Endodermal cell (in vitro differentiated cells): ENCODE measurements around the gene MAP2K5. TPM values are rescaled to one million over a fixed set of nuclear protein-coding genes. Genes with fewer than 3 reads are reported as not detected.

Experiments
- DNase-seq: peaks from one replicate; pipeline ENCODE4 v3.0.0-alpha.2; 2017
- H3K27ac ChIP-seq: 2 replicates; pipeline ENCODE4 v1.5.1; 2013; ENCODE audit warnings: mild to moderate bottlenecking, low read depth, low read length, moderate library complexity
- H3K27me3 ChIP-seq: 2 replicates; pipeline ENCODE4 v1.6.1; 2013; ENCODE audit warnings: mild to moderate bottlenecking, low read length, moderate library complexity; ENCODE audit not compliant: insufficient read depth, control insufficient read depth, poor library complexity, severe bottlenecking
- H3K36me3 ChIP-seq: 2 replicates; pipeline ENCODE4 v1.7.0; 2013; ENCODE audit warnings: mild to moderate bottlenecking, low read length, moderate library complexity; ENCODE audit not compliant: control insufficient read depth, insufficient read depth
- H3K4me1 ChIP-seq: one replicate; pipeline ENCODE4 v1.7.0; 2013; ENCODE audit warnings: low read length; ENCODE audit not compliant: control insufficient read depth, insufficient read depth
- H3K4me3 ChIP-seq: 2 replicates; pipeline ENCODE4 v1.5.1; 2013; ENCODE audit warnings: mild to moderate bottlenecking, low read length, moderate library complexity
- H3K9ac ChIP-seq: 2 replicates; pipeline ENCODE4 v1.6.1; 2013; ENCODE audit warnings: mild to moderate bottlenecking, low read length, moderate library complexity; ENCODE audit not compliant: poor library complexity, severe bottlenecking; ENCODE audit errors: extremely low read depth
- H3K9me3 ChIP-seq: 2 replicates; pipeline ENCODE4 v1.6.1; 2013; ENCODE audit warnings: mild to moderate bottlenecking, low read length, moderate library complexity; ENCODE audit not compliant: control insufficient read depth
- H3K27ac Mint-ChIP-seq: 2 replicates; pipeline ENCODE4 v1.8.0; 2020; ENCODE audit warnings: mixed read lengths
- H3K27me3 Mint-ChIP-seq: 2 replicates; pipeline ENCODE4 v1.8.0; 2021; ENCODE audit warnings: mild to moderate bottlenecking, mixed read lengths; ENCODE audit not compliant: insufficient read depth
- H3K36me3 Mint-ChIP-seq: 2 replicates; pipeline ENCODE4 v1.8.0; 2020; ENCODE audit warnings: low read depth, mixed read lengths
- H3K4me1 Mint-ChIP-seq: 2 replicates; pipeline ENCODE4 v1.8.0; 2020; ENCODE audit warnings: mixed read lengths
- H3K4me3 Mint-ChIP-seq: 2 replicates; pipeline ENCODE4 v1.8.0; 2020; ENCODE audit warnings: mild to moderate bottlenecking, moderate library complexity, mixed read lengths
- H3K9me3 Mint-ChIP-seq: 2 replicates; pipeline ENCODE4 v1.8.0; 2020; ENCODE audit warnings: mild to moderate bottlenecking, mixed read lengths
- CTCF ChIP-seq: fragments of 200-600 bp; sonication (generic); conservative IDR thresholded peaks from 2 replicates; pipeline ENCODE4 v1.5.0; 2021; ENCODE audit warnings: antibody characterized with exemption, mild to moderate bottlenecking
- WGBS, 2 experiments: methylation state at CpG; one replicate each; pipeline versions ENCODE4 v1.1.5 to v1.1.7; 2013; ENCODE audit warnings: missing lambda C conversion rate in 2 of 2, mixed read lengths in 1 of 2; ENCODE audit not compliant: insufficient coverage in 1 of 2, insufficient read length in 1 of 2; 5-methylcytosine and 5-hydroxymethylcytosine counted together
- total RNA-seq, 2 donors: library from RNA; stranded (reverse); fragmentation: NEBNext Ultra II Directional in 1 of 2; extraction: Animal tissue kit (Norgen Biotek cat#: 25700) in 1 of 2; gene quantifications; 2 replicates in 1 of 2; 3 replicates in 1 of 2; pipeline ENCODE4 v1.2.1, GENCODE V29; 2021

Gene MAP2K5
- total RNA-seq, 2 donors from 2014 or later, result 17.1 to 26.7 TPM

GRCh38 chr15:67652586-67652985 lies 110.1 kb downstream of the MAP2K5 start:
- peaks cover 27% of the 10 kb centered on the region for H3K9me3 Mint-ChIP-seq
- Histone ChIP-seq H3K27ac (no peak overlapping the region), H3K36me3 (no peaks in the 10 kb centered on the region), H3K4me3 (no peak overlapping the region), H3K4me1 (no peaks in the 10 kb centered on the region), H3K9ac (no peak overlapping the region), H3K9me3 (peaks cover 11% of the 10 kb centered on the region), H3K27me3 (no peaks in the 10 kb centered on the region)
- H3K4me3 Mint-ChIP-seq, result no peak overlapping the region
- WGBS, 2 experiments, result 100% methylated on average over 1 to 2 of the region's 2 CpGs
- no peak for DNase-seq
- no peaks in the 10 kb centered on the region for H3K27me3 Mint-ChIP-seq
- H3K4me1 Mint-ChIP-seq, result no peaks in the 10 kb centered on the region
- no peak overlapping the region for H3K27ac Mint-ChIP-seq
- H3K36me3 Mint-ChIP-seq, result peaks cover 35% of the 10 kb centered on the region
- no peak for TF ChIP-seq CTCF

DNA sequence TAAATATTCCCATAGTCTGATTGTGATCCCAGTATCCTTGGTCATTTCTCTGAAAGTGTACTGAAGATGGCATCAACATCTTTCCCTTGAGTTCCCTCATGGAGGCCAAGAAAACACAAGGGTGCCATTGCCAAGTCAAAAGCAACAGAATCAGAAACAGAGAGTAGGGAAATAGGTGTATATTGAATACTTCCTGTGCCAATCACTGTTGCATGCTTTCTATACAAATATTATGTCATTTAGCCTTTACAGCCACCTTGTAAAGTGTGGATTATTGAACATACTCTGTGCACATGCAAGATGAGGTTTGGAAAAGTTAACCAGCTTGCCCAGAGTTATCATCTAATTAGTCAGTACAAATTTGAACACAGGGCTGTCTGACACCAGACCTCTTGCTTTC lies 117.9 kb downstream of the MAP2K5 start:
- H3K27me3 Mint-ChIP-seq, result no peaks in the 10 kb centered on the region
- H3K4me1 Mint-ChIP-seq, result no peaks in the 10 kb centered on the region
- no peak for DNase-seq
- H3K36me3 ChIP-seq, result no peaks in the 10 kb centered on the region
- H3K27ac ChIP-seq, result no peak overlapping the region
- no peak overlapping the region for H3K27ac Mint-ChIP-seq
- H3K36me3 Mint-ChIP-seq, result peaks cover 22% of the 10 kb centered on the region
- no peak overlapping the region for H3K4me3 ChIP-seq
- H3K9ac ChIP-seq, result no peak overlapping the region
- TF ChIP-seq CTCF, result no peak
- no peaks in the 10 kb centered on the region for H3K9me3 ChIP-seq
- H3K4me1 ChIP-seq, result no peaks in the 10 kb centered on the region
- no peak overlapping the region for H3K4me3 Mint-ChIP-seq
- no peaks in the 10 kb centered on the region for H3K27me3 ChIP-seq
- H3K9me3 Mint-ChIP-seq, result peaks cover 4% of the 10 kb centered on the region

DNA sequence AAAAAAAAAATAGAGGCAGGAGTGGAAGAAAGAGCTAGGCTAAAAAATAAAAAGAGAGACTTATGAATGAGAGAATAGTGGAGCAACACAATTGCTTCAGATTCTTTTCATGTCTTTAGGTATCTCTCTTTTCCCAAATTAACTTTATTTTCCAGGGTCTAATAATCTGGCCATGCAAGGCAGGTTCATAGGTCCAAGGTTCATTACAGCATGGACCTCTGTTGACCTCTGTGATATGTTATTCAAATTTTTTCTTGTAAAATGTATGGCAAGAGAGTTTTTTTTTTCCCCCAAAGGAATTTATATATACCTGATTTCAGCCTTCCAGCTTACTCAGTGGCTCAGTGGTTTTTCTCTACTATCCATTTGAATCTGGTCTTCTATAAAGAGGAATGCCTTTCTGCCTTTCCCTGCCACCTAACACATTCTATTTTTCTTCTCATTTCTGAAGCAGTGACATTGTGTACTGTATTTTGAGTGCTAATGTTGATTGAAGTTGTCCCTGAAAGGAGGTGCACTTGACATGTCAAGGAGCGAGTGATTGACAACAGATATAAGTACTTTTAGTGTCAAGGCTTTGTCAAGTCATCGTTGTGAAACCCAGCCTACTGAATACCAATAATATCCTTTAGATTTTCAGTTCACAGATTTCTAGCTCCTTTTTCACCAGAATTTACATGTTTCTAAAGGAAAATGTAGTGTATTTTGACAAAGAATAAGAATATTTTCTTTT lies 118.5 kb downstream of the MAP2K5 start:
- Histone ChIP-seq H3K27ac (no peak overlapping the region), H3K4me1 (no peaks in the 10 kb centered on the region), H3K9ac (no peak overlapping the region), H3K9me3 (no peaks in the 10 kb centered on the region), H3K36me3 (no peaks in the 10 kb centered on the region), H3K27me3 (no peaks in the 10 kb centered on the region), H3K4me3 (no peak overlapping the region)
- Mint-ChIP-seq H3K27ac (no peak overlapping the region), H3K4me3 (no peak overlapping the region), H3K9me3 (no peaks in the 10 kb centered on the region), H3K4me1 (no peaks in the 10 kb centered on the region), H3K36me3 (peaks cover 16% of the 10 kb centered on the region), H3K27me3 (no peaks in the 10 kb centered on the region)
- DNase-seq, result no peak
- WGBS, 2 experiments, result 95% methylated on average over 2 of the region's 2 CpGs; no CpG with 5 or more reads in 1 of the 2 experiments
- TF ChIP-seq CTCF, result no peak
